ENCODE data around the gene BCAS3.

DNA sequence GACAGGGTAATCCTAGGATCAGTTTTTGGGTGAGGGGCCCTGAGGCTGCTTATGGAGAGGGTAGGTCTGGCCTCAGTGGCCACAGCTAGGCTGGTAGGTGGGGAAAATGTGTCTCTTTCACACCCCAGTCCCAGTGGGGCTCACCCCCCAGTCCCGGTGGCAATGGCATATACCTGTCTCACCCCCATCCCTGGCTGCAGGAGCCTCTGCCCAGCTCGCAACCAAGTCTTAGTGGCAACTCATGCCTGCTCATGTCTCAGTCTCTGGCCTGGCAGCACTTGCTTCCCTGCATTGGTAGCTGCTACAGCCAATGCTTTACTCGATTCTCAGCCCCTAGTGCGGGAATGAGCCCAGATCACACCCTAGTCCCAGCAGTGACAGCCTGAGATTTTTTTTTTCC is 221.5 kb downstream of the BCAS3 start:
- TF ChIP-seq, protein P1, sequence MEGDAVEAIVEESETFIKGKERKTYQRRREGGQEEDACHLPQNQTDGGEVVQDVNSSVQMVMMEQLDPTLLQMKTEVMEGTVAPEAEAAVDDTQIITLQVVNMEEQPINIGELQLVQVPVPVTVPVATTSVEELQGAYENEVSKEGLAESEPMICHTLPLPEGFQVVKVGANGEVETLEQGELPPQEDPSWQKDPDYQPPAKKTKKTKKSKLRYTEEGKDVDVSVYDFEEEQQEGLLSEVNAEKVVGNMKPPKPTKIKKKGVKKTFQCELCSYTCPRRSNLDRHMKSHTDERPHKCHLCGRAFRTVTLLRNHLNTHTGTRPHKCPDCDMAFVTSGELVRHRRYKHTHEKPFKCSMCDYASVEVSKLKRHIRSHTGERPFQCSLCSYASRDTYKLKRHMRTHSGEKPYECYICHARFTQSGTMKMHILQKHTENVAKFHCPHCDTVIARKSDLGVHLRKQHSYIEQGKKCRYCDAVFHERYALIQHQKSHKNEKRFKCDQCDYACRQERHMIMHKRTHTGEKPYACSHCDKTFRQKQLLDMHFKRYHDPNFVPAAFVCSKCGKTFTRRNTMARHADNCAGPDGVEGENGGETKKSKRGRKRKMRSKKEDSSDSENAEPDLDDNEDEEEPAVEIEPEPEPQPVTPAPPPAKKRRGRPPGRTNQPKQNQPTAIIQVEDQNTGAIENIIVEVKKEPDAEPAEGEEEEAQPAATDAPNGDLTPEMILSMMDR (IDR thresholded peaks at IDR 0.05; ENCODE audit: low read depth, low read length, poor library complexity, severe bottlenecking), result no peak
- no peak for TF ChIP-seq EZH2phosphoT487 (IDR thresholded peaks at IDR 0.05; ENCODE audit: borderline replicate concordance, low read length)

Measured in DOHH2 (cell line).